Measurements from ENCODE around the gene SLC4A3.

The SLC4A3 gene

DNA sequence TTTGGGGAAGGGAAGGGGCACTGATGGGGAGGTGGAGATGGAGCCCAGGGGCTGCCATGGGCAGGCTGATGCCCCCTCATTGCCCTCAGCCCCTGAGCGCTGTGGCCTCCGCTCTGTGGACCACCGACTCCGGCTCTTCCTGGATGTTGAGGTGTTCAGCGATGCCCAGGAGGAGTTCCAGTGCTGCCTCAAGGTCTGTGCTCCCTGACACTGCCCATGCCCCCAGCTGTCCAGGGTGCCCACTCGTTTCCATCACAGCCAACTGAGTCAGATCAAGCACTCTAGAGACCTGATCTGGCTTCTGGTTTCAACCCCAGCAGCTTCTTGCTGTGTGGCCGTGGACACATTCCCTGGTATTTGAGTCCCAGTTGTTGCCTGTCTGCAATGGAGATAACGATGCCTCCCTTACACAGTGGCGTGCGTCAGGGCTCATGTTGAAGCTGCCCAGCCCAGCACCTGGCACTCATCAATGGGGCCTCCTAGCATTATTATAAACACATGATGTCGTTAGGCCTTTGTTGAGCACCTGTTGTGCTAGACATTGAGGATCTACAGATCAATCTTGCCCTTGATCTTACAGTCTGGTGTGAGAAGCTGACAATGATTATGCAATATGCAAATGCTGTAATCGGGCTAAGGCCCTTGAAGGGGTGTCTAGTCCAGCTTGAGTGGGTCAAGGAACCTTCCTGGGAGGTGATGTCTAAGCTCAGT, 15.4 kb upstream of the SLC4A3 start:
- DNase-seq (ENCODE audit: low read depth, low spot score): no peak

DNA sequence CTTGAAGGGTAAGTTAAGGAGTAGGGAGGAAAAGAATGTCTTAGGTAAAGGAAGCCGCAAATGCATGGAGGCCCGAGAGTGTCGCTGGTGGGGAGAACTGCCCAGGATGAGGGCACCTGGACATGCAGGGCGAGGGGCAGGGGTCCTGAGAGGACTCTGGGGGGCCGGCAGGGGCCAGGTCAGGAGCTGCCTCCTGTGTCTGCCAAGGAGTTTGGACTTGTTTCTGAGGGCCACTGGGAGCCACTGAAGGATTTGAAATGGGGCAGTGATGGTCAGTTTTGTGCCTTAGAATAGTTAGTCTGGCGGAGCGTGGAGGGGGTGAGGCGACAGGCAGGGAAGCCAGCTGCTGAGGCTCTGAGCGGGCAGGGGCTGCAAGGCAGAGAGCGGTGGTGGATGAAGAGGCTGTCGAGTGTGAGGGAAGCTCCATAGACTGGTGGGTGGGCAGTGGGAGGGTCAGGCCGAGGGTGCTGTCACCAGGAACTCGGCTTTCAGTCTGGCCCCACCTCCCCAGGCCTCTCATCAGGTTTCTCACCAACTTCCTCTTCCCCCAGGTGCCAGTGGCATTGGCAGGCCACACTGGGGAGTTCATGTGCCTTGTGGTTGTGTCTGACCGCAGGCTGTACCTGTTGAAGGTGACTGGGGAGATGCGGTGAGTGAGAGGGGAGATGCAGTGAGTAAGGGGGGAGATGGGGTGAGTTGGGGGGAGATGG, 14.7 kb upstream of the SLC4A3 start:
- DNase-seq (ENCODE audit: low read depth, low spot score): no peak

DNA sequence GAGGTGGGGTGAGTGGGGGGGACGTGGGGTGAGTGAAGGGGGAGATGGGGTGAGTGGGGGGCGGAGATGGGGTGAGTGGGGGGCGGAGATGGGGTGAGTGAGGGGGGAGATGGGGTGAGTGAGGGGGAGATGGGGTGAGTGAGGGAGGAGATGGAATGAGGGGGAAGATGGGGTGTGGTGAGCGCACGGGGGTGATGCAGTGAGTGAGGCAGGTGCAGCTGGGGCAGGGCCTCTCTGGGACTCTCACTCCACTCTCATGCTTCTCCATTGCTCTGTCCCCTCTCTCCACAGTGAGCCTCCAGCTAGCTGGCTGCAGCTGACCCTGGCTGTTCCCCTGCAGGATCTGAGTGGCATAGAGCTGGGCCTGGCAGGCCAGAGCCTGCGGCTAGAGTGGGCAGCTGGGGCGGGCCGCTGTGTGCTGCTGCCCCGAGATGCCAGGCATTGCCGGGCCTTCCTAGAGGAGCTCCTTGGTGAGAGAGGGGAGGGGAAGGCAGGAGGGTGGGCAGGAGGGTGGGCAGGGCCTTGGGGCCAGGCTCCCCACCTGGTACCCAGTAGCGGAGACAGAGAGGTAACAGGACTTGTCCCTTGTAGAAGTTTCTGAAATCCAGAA, 13.9 kb upstream of the SLC4A3 start:
- no peak for DNase-seq (ENCODE audit: low read depth, low spot score)

DNA sequence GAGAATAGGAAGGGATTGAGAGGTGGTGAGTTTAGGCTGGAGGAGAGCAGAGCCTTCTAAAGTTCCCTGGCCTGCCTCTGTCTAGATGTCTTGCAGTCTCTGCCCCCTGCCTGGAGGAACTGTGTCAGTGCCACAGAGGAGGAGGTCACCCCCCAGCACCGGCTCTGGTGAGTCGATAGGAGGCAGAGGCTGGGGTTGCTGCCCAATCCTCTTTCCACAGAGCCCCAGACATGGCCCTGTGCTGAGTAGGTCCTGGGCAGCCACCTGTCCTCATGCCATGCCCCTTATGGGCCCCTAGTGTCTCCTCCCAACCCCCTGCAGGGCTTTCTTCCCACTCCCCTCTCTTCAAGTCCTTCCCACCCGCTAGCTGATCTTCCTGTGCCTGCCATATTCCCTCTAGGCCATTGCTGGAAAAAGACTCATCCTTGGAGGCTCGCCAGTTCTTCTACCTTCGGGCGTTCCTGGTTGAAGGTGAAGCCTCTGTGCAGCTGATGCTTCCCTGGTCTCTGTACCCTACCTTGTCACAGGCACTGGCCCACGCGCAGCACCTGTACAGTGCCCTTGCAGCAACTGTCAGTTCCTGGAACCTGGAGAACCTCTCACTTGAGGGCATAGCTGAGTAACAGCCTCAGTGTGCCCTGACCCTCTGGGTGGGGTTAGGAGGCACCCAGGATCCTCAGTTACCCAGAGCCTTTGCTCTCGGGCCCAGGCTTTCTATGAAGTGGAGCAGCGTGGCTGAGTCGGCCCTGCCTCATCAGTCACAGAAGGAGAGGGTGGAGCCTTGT, 13.2 kb upstream of the SLC4A3 start:
- no peak for DNase-seq (ENCODE audit: low read depth, low spot score)

DNA sequence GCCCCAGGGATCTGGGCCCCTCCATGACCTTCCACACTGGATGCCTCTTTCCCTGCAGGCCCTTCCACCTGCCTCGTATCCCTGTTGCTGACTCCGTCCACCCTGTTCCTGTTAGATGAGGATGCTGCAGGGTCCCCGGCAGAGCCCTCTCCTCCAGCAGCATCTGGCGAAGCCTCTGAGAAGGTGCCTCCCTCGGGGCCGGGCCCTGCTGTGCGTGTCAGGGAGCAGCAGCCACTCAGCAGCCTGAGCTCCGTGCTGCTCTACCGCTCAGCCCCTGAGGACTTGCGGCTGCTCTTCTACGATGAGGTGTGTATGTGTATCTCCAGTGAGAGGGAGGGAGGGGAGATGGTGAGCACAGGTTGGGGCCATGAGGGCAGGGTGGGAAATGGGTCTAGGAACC, 12.4 kb upstream of the SLC4A3 start:
- no peak for DNase-seq (ENCODE audit: low read depth, low spot score)

DNA sequence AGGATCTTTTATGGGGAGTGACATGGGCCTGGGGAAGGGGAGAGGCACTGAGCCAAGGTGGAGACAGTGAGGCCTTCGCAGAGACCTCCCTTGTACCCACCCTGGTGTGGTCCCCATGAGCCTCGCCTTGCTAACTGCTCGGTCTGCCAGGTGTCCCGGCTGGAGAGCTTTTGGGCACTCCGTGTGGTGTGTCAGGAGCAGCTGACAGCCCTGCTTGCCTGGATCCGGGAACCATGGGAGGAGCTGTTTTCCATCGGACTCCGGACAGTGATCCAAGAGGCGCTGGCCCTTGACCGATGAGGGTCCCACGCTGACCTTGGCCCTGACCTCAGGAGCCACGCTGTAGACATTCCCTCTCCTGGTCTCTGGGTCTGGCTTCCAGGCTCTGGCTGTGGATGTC, 11.5 kb upstream of the SLC4A3 start:
- no peak for DNase-seq (ENCODE audit: low read depth, low spot score)

DNA sequence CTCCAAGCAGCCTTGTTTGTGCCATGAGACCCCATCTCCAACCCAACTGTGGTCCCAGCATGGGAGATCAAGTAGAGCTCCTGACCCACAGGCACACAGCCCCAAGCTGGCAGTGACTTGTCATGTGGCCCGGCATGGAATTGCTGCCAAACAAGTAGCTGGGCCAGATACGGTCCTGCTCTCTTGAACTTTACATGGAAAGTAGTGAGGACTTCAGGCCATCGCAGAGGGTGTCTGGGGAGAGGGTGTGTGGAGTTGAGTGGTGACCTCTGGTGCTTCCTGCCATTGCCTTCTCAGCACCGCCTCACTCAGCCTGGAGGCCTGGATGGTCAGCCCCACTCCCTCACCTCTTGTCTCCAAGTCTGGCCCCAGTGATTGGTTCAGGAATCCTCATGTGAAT, 10.9 kb upstream of the SLC4A3 start:
- no peak for DNase-seq (ENCODE audit: low read depth, low spot score)

DNA sequence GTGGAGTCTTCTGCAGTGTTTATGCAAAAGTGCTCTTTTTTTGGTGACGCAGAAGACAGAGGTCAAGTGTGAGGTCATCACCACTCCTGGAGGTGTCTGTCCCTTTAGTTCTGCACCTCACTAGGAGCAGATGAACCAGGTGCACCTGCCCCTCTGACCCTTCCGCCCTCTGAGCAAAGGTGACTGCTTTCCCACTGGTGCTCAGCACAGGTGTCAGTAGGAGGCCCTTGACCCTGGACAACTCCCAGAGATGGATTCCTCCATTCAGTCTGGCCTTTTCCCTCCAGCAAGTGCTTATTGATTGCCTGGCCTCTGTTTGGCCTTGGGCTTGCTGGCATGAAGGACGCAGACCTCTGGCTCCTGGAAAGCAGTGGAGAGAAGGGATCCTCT, 8.7 kb upstream of the SLC4A3 start:
- DNase-seq (ENCODE audit: low read depth, low spot score): no peak

DNA sequence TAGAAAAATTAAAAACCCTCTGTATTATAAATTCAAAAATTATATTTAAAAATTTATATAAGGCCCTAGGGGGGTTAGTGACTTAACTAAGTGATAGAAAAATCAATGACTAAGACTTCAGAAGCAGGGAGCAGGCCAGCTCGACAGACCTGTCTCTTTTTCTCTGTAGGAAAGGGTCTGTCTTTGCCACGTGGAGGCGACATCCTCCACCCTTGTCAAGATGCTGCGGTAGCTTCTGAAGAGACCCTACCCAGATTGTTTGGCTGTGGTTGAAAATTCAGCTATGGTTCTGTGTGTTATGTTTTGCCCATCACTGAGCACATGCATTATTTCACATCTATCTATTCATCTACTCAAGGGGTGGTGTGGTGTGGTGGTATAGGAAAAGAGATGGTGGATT, 8.2 kb upstream of the SLC4A3 start:
- peak; percentile 26 for DNase-seq (ENCODE audit: low read depth, low spot score)

DNA sequence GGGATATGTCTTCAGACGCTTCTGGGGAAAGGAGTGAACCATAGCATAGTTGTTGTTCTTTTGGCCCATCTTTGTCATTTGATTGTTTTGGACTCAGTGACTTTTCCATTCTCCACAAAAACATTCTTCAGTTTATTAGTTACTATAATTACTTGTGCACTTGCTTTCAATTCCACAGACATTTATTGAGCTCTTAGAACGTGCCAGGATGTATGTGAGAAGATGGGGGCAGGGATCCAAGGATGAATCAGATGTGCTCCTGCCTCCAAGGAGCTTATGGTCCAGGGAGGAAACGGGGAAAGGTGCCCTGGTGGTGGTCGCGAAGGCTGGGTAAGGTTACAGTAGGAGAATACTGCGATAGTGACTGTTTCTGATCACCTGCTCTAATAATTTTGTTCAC, 6.9 kb upstream of the SLC4A3 start:
- no peak for DNase-seq (ENCODE audit: low read depth, low spot score)

DNA sequence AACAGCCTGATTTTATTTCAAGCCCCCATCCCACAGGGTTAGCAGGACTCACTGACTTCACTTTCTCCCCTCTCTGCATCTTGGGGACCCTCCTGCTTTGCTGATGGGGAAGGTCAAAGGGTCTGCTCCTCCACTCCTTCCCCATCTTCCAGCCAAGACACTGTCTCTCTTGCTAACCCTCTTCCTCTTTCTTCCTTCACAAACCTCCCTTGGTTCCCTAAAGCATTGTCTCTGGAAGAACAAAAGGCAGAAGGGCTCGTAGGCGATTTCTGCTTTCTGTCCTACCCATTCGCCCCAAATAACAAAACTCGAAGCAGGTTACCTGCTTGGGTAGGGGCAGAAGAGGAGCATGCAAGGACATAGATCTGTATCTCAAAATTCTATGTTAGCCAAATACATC, 5.5 kb upstream of the SLC4A3 start:
- DNase-seq (ENCODE audit: low read depth, low spot score): no peak

DNA sequence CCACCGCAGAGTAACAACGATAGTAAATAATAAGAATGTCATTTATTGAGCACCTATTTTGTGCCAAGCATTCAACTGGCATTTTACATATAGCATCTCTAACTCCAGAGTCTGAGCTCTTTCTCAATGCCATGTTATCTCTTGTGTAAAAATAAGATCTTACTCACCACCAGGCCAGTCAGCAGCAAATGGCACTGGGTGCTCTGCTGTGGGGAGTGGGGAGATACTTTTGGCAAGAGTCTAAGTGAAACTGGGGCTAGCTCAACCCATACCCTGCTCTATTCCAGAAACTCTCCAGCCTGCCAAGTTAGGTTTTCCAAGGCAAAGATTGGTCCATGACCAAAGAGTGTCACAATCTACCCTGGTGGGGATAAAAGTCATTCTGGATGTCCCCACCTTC, 5.0 kb upstream of the SLC4A3 start:
- DNase-seq (ENCODE audit: low read depth, low spot score): no peak

DNA sequence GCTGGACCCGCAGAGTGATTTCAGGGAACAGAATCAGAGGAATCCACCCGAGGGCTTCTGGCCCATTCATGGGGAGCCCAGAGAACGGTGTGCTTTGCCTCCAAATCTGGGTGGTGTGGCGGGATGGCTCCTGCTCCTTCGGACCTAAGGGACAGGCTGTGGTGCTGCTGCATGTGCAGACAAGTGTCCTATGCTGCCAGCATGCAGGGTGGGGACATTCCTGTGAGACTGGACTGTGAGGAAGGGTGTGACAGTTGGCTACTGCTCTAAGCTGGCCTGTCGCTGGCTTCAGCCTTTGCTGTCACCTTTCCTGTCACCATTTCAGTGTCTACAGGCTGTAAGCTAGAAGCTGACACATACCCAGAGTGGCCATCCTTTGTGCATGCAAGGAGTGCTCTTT, 2.9 kb upstream of the SLC4A3 start:
- no peak for DNase-seq (ENCODE audit: low read depth, low spot score)

DNA sequence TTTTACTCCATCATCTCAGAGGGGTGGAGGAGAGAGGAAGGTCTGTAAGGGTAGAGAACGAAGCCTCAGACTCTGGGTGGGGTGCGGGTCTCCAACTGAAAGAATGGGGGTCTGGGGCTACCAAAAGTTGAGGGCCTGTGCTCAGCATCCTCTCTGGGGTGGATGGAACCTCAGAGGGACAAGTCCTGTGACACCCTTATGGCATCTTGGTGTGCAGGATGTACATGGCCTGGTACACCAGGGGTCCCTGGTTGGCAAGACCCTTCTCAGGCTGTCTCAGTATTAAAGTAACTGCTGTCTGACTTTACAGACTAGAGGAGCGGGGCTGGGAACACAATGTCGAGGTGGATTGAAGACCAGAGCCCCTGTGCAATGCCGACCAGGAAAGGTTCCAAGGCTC, 2.3 kb upstream of the SLC4A3 start:
- DNase-seq (ENCODE audit: low read depth, low spot score): no peak

DNA sequence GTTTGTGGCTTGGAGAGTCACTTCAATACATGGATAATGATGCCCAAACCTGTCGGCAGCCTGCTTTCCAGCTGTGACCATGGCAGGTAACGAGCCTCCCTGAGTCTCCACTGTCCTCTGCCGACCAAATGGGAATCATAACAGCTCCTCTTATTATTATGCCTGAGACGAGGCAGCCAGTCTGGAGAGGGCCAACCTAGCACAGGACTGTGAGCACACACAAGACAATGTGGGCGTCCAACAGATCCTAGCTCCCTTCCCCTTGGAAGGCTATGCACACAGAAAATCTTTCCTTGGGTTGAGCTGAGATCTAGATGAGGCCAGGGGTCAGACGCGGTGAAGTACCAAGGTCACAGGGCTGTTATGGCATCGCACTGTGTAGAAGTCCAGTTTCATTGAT, 890 bp upstream of the SLC4A3 start:
- DNase-seq (ENCODE audit: low read depth, low spot score): no peak

DNA sequence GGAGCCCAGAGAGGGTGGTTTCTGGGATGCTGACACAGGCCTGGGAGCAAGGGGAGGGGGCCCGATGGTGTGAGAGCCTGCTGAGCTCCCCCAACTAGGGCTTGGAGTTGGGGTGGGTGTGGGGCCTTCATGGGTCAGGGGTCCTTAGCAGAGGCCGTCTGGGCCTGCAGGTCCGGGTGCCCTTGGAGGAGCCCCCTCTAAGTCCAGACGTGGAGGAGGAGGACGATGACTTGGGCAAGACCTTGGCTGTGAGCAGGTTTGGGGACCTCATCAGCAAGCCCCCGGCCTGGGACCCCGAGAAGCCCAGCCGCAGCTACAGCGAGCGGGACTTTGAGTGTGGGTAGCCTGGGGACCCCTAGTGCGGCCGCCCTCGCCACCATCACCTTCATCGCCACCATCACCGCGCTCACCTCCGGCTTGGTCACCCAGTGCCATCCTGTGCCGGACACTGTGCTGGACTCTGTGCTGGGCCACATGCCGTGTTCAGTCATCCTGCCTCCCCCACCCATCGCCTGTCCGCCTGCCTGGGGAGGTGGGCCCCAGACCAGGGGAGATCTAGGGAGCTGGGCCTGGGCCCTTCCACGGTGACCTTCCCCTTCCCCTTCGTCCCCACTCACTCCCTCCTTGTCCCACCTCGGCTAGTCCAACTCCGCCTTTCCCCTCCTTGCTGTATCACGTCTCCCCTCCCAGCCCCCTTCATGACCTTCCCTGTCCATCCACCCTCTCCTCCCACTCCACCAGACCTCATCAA, 980 bp downstream of the SLC4A3 start:
- peak; percentile 12 for DNase-seq (ENCODE audit: low read depth, low spot score)

DNA sequence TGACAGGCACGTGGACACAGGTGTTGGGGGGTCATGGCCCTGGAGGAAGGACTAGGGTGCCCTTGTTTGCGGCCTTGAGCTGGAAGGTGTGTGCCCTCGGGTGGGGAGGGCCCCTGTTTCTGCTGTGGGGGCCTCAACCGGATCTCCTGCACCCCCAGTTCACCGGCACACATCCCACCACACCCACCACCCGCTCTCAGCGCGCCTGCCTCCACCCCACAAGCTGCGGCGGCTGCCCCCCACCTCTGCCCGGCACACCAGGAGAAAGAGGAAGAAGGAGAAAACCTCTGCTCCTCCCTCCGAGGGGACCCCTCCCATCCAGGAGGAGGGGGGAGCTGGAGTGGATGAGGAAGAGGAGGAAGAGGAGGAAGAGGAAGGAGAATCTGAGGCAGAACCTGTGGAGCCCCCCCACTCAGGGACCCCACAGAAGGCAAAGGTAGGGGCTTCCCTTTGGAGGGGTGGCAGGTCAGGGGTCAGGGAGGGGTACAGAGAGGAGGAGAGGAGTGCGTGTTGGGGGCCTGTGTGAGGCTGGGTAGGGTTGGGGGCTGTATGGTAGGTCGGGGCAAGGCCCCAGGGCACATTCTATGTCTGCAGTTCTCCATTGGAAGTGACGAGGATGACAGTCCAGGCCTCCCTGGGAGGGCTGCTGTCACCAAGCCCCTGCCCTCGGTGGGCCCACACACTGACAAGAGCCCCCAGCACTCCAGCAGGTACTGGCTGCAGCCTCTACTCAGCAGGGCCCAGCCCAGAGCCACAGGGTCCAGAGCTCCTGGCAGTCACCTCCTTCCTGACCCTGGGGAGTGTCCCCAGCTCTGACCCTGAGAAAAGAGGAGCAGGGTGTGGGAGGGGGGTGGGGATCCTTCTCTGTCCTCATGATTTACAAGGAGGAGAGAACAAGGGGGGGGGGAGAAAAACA, 1.8 kb downstream of the SLC4A3 start:
- no peak for DNase-seq (ENCODE audit: low read depth, low spot score)

DNA sequence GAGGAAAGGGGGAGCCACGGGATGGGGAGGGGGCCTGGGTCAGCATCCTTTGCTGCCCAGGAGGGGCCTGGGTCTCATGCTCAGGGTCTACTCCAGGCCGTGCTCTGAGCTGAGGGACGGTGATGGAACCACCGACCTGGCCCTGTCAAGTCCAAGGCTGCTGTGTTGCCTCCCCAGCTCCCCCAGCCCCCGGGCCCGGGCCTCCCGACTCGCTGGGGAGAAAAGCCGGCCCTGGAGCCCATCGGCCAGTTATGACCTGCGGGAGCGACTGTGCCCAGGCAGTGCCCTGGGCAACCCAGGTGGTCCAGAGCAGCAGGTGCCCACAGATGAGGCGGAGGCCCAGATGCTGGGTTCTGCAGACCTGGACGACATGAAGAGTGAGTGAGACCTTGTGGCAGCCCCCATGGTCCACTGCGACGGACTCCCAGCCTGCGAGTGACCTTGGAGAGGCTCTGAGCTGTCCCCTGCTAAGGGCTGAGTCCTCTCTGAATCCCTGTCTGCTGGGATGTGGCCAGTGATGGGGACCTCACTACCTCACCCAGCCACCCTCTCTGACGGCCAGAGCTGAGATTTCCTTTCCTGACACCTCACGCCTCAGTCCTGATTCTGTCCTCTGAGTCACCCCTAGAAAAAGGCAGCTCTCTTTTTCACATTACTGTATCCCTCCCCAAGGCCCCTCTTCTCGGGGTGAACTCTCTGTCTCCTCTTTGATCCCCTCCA, 2.7 kb downstream of the SLC4A3 start:
- DNase-seq (ENCODE audit: low read depth, low spot score): no peak

DNA sequence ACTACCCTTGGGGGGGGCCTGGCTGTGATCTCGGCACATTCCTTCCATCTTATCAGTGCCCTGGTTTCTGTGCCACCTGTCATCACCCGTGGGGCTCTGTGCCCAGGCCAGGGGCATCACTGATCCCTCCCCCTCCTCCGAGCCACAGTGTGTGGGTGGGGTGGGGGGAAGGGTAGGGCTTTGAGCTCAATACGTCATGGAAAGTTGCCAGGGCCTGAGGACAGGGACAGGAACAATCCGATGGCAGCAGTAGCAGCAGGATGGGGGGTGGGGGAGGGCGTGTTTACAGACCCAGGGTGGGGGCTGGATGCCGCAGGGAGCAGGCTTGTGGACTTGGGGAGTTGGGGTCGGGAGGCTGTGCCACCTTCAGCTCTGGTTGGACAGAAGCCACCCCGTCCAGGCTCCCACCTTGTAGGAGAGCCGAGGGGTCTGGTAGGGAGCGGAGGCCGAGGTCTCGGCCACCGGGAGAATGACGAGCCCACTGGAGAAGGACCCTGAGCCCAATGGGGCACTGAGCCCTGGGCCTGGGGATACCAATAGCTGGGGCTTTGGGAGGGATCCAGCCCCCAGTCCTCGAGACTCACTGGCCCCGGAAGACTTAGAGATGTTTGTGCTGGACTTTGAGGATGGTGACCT, 3.5 kb downstream of the SLC4A3 start:
- no peak for DNase-seq (ENCODE audit: low read depth, low spot score)
